ENCODE results near the gene RMND5B.

The RMND5B gene

GRCh38 chr5:178137991-178138390, 7.2 kb downstream of the RMND5B start:
- no peaks in the 10 kb centered on the region for H3K9me3 ChIP-seq (ENCODE audit: insufficient read depth, low read depth, low read length)
- no peak overlapping the region for H3K4ac ChIP-seq (ENCODE audit: low read depth, low read length)
- no peak overlapping the region for H3K23ac ChIP-seq (ENCODE audit: low read length)
- no peaks in the 10 kb centered on the region for H3K4me1 ChIP-seq (ENCODE audit: control insufficient read depth in 1 of 2, insufficient read depth in 2 of 2, low read length in 2 of 2)
- H3K27ac ChIP-seq (ENCODE audit: low read depth, low read length) = no peak overlapping the region
- no peaks in the 10 kb centered on the region for H3K27me3 ChIP-seq (ENCODE audit: insufficient read depth, low read length)
- H2AK5ac ChIP-seq (ENCODE audit: low read length) = no peak overlapping the region
- no peak overlapping the region for H3K14ac ChIP-seq (ENCODE audit: low read length)
- H3K4me3 ChIP-seq (ENCODE audit: low read depth, low read length) = no peak overlapping the region
- no peak overlapping the region for H4K12ac ChIP-seq (ENCODE audit: low read depth, low read length)
- no peak for DNase-seq
- H3K9ac ChIP-seq (ENCODE audit: low read length) = no peak overlapping the region
- H3K4me2 ChIP-seq (ENCODE audit: low read length) = no peak overlapping the region
- no peak overlapping the region for H4K91ac ChIP-seq (ENCODE audit: low read depth, low read length)
- no peak overlapping the region for H2BK120ac ChIP-seq (ENCODE audit: insufficient read depth, low read length, poor library complexity)
- H3K79me2 ChIP-seq (ENCODE audit: control insufficient read depth, insufficient read depth, low read length, poor library complexity) = no peaks in the 10 kb centered on the region
- H4K8ac ChIP-seq (ENCODE audit: low read depth, low read length) = no peak overlapping the region
- no peak overlapping the region for H3K18ac ChIP-seq (ENCODE audit: low read length)
- H3K36me3 ChIP-seq (ENCODE audit: control insufficient read depth in 1 of 2, insufficient read depth in 2 of 2, low read length in 2 of 2) = peaks cover 17 to 23% of the 10 kb centered on the region in 2 experiments
- no peak overlapping the region for H2AFZ ChIP-seq (ENCODE audit: insufficient read depth, low read length, poor library complexity)
- no peak overlapping the region for H2BK5ac ChIP-seq (ENCODE audit: low read depth, low read length, poor library complexity)
- no CpG with 5 or more reads among the region's 12 CpGs for WGBS (ENCODE audit: extremely low coverage, insufficient coverage, insufficient read length)
- no peak overlapping the region for H2BK12ac ChIP-seq (ENCODE audit: low read length)
- no peaks in the 10 kb centered on the region for H3K79me1 ChIP-seq (ENCODE audit: low read length)

GRCh38 chr5:178141550-178141949, 10.7 kb downstream of the RMND5B start:
- Histone ChIP-seq H3K27me3 (ENCODE audit: insufficient read depth, low read length) (no peaks in the 10 kb centered on the region), H3K18ac (ENCODE audit: low read length) (no peak overlapping the region), H3K79me1 (ENCODE audit: low read length) (no peaks in the 10 kb centered on the region), H2BK5ac (ENCODE audit: low read depth, low read length, poor library complexity) (no peak overlapping the region), H3K79me2 (ENCODE audit: control insufficient read depth, insufficient read depth, low read length, poor library complexity) (no peaks in the 10 kb centered on the region), H3K36me3 (ENCODE audit: control insufficient read depth in 1 of 2, insufficient read depth in 2 of 2, low read length in 2 of 2) (peaks cover 31 to 39% of the 10 kb centered on the region in 2 experiments), H3K4me2 (ENCODE audit: low read length) (no peak overlapping the region), H2AK5ac (ENCODE audit: low read length) (no peak overlapping the region), H3K14ac (ENCODE audit: low read length) (no peak overlapping the region), H3K4me3 (ENCODE audit: low read depth, low read length) (no peak overlapping the region), H3K4ac (ENCODE audit: low read depth, low read length) (no peak overlapping the region), H2BK120ac (ENCODE audit: insufficient read depth, low read length, poor library complexity) (no peak overlapping the region), H4K91ac (ENCODE audit: low read depth, low read length) (no peak overlapping the region), H4K12ac (ENCODE audit: low read depth, low read length) (no peak overlapping the region), H3K23ac (ENCODE audit: low read length) (no peak overlapping the region), H3K27ac (ENCODE audit: low read depth, low read length) (no peak overlapping the region), H3K9ac (ENCODE audit: low read length) (no peak overlapping the region), H3K4me1 (ENCODE audit: control insufficient read depth in 1 of 2, insufficient read depth in 2 of 2, low read length in 2 of 2) (peaks cover 2 to 3% of the 10 kb centered on the region in 2 experiments), H2AFZ (ENCODE audit: insufficient read depth, low read length, poor library complexity) (no peak overlapping the region), H2BK12ac (ENCODE audit: low read length) (no peak overlapping the region), H4K8ac (ENCODE audit: low read depth, low read length) (no peak overlapping the region), H3K9me3 (ENCODE audit: insufficient read depth, low read depth, low read length) (peaks cover 3% of the 10 kb centered on the region)
- no CpG with 5 or more reads among the region's 4 CpGs for WGBS (ENCODE audit: extremely low coverage, insufficient coverage, insufficient read length)
- no peak for DNase-seq

- H3K14ac ChIP-seq (ENCODE audit: low read length) = no peak overlapping the region
- H3K27me3 ChIP-seq (ENCODE audit: insufficient read depth, low read length) = no peaks in the 10 kb centered on the region
Measured at GRCh38 chr5:178142642-178143041, 11.8 kb downstream of the RMND5B start.

GRCh38 chr5:178143246-178143645, 12.4 kb downstream of the RMND5B start:
- no peak overlapping the region for H4K91ac ChIP-seq (ENCODE audit: low read depth, low read length)
- peak overlapping the region; percentile 30 for H3K4me3 ChIP-seq (ENCODE audit: low read depth, low read length)
- no peak for DNase-seq
- H3K79me2 ChIP-seq (ENCODE audit: control insufficient read depth, insufficient read depth, low read length, poor library complexity) = no peaks in the 10 kb centered on the region
- H3K23ac ChIP-seq (ENCODE audit: low read length) = no peak overlapping the region
- no peak overlapping the region for H2AFZ ChIP-seq (ENCODE audit: insufficient read depth, low read length, poor library complexity)
- peaks cover 43 to 50% of the 10 kb centered on the region in 2 experiments for H3K36me3 ChIP-seq (ENCODE audit: control insufficient read depth in 1 of 2, insufficient read depth in 2 of 2, low read length in 2 of 2)
- H2BK120ac ChIP-seq (ENCODE audit: insufficient read depth, low read length, poor library complexity) = no peak overlapping the region
- H3K18ac ChIP-seq (ENCODE audit: low read length) = no peak overlapping the region
- H3K4me1 ChIP-seq (ENCODE audit: control insufficient read depth in 1 of 2, insufficient read depth in 2 of 2, low read length in 2 of 2) = peaks cover 2 to 3% of the 10 kb centered on the region in 2 experiments
- no peak overlapping the region for H3K9ac ChIP-seq (ENCODE audit: low read length)
- H2BK5ac ChIP-seq (ENCODE audit: low read depth, low read length, poor library complexity) = no peak overlapping the region
- H4K8ac ChIP-seq (ENCODE audit: low read depth, low read length) = no peak overlapping the region
- no peak overlapping the region for H3K4ac ChIP-seq (ENCODE audit: low read depth, low read length)
- no peak overlapping the region for H3K4me2 ChIP-seq (ENCODE audit: low read length)
- peaks cover 3% of the 10 kb centered on the region for H3K9me3 ChIP-seq (ENCODE audit: insufficient read depth, low read depth, low read length)
- no peak overlapping the region for H3K27ac ChIP-seq (ENCODE audit: low read depth, low read length)
- WGBS (ENCODE audit: extremely low coverage, insufficient coverage, insufficient read length) = no CpG with 5 or more reads among the region's 6 CpGs
- H2BK12ac ChIP-seq (ENCODE audit: low read length) = no peak overlapping the region
- no peak overlapping the region for H3K14ac ChIP-seq (ENCODE audit: low read length)
- no peaks in the 10 kb centered on the region for H3K27me3 ChIP-seq (ENCODE audit: insufficient read depth, low read length)
- H3K79me1 ChIP-seq (ENCODE audit: low read length) = no peaks in the 10 kb centered on the region
- H2AK5ac ChIP-seq (ENCODE audit: low read length) = no peak overlapping the region
- H4K12ac ChIP-seq (ENCODE audit: low read depth, low read length) = no peak overlapping the region

More at GRCh38 chr5:178142642-178143041, 11.8 kb downstream of the RMND5B start:
- Histone ChIP-seq H3K79me1 (ENCODE audit: low read length) (no peaks in the 10 kb centered on the region), H3K4me3 (ENCODE audit: low read depth, low read length) (no peak overlapping the region), H3K36me3 (ENCODE audit: control insufficient read depth in 1 of 2, insufficient read depth in 2 of 2, low read length in 2 of 2) (peaks cover 41 to 49% of the 10 kb centered on the region in 2 experiments), H2BK120ac (ENCODE audit: insufficient read depth, low read length, poor library complexity) (no peak overlapping the region), H3K4me1 (ENCODE audit: control insufficient read depth in 1 of 2, insufficient read depth in 2 of 2, low read length in 2 of 2) (peaks cover 2 to 3% of the 10 kb centered on the region in 2 experiments), H3K9me3 (ENCODE audit: insufficient read depth, low read depth, low read length) (peaks cover 3% of the 10 kb centered on the region), H2BK5ac (ENCODE audit: low read depth, low read length, poor library complexity) (no peak overlapping the region), H3K27ac (ENCODE audit: low read depth, low read length) (no peak overlapping the region), H2BK12ac (ENCODE audit: low read length) (no peak overlapping the region), H2AFZ (ENCODE audit: insufficient read depth, low read length, poor library complexity) (no peak overlapping the region), H3K23ac (ENCODE audit: low read length) (no peak overlapping the region), H3K18ac (ENCODE audit: low read length) (no peak overlapping the region), H4K91ac (ENCODE audit: low read depth, low read length) (no peak overlapping the region), H3K9ac (ENCODE audit: low read length) (no peak overlapping the region), H3K4me2 (ENCODE audit: low read length) (no peak overlapping the region), H3K4ac (ENCODE audit: low read depth, low read length) (no peak overlapping the region), H2AK5ac (ENCODE audit: low read length) (no peak overlapping the region), H4K8ac (ENCODE audit: low read depth, low read length) (no peak overlapping the region), H3K79me2 (ENCODE audit: control insufficient read depth, insufficient read depth, low read length, poor library complexity) (no peaks in the 10 kb centered on the region), H4K12ac (ENCODE audit: low read depth, low read length) (no peak overlapping the region)
- WGBS (ENCODE audit: extremely low coverage, insufficient coverage, insufficient read length) = no CpG with 5 or more reads among the region's 20 CpGs
- DNase-seq = no peak

Measured in trophoblast cell (in vitro differentiated cells and primary cell).